SJCRH30 (cell line): ENCODE results near the gene SEC14L6. TPM values are rescaled to one million over a fixed set of nuclear protein-coding genes. Genes with fewer than 3 reads are reported as not detected.
"Not testable (repeated sequence)": the region's sequence is repeated elsewhere in the genome, so short reads cannot be mapped to it uniquely, and the experiment has no call there.

Experiments
- DNase-seq, 2 experiments: peaks; one replicate each; pipeline ENCODE4 v3.0.0-alpha.2; 2015 to 2020
- H3K27ac ChIP-seq: fragments of 250-450 bp; sonication (Bioruptor Pico); 2 replicates; pipeline ENCODE4 v1.5.1; 2020; ENCODE audit warnings: mild to moderate bottlenecking, moderate library complexity
- H3K27me3 ChIP-seq: fragments of 250-450 bp; sonication (Bioruptor Pico); 2 replicates; pipeline ENCODE4 v1.5.1; 2020; ENCODE audit warnings: mild to moderate bottlenecking, moderate library complexity
- H3K36me3 ChIP-seq: fragments of 250-450 bp; sonication (Bioruptor Pico); 2 replicates; pipeline ENCODE4 v1.5.1; 2020; ENCODE audit warnings: mild to moderate bottlenecking, moderate library complexity
- H3K4me1 ChIP-seq: fragments of 250-450 bp; sonication (Bioruptor Pico); 2 replicates; pipeline ENCODE4 v1.5.1; 2020; ENCODE audit warnings: mild to moderate bottlenecking, moderate library complexity
- H3K4me3 ChIP-seq: fragments of 250-450 bp; sonication (Bioruptor Pico); 2 replicates; pipeline ENCODE4 v1.5.1; 2020; ENCODE audit warnings: mild to moderate bottlenecking, moderate library complexity
- H3K9me3 ChIP-seq: fragments of 250-450 bp; sonication (Bioruptor Pico); replicated peaks from 2 replicates; pipeline ENCODE4 v1.5.1; 2020; ENCODE audit warnings: mild to moderate bottlenecking, moderate library complexity
- total RNA-seq: library from RNA; depleted of rRNA; stranded (reverse); fragments of >200 nt; shearing (Covaris generic); gene quantifications from 2 replicates; pipeline ENCODE4 v1.2.3, GENCODE V29; 2014

SEC14L6 gene
- total RNA-seq, 1 experiment from 2014 or later: not detected

- peaks cover 7% of the 10 kb centered on the region; the same call in 1 of the 2 replicates for H3K36me3 ChIP-seq
- no peaks in the 10 kb centered on the region for H3K9me3 ChIP-seq
- no peaks in the 10 kb centered on the region for H3K4me1 ChIP-seq
- H3K4me3 ChIP-seq: no peak overlapping the region
- peak in 1 of 2 experiments; percentile 32 for DNase-seq
- H3K27me3 ChIP-seq: no peaks in the 10 kb centered on the region
- no peak overlapping the region for H3K27ac ChIP-seq
These were observed 27.1 kb upstream of the SEC14L6 start for GRCh38 chr22:30573594-30574094.

GRCh38 chr22:30572840-30573593, 26.5 kb upstream of the SEC14L6 start:
- Histone ChIP-seq H3K4me3 (no peak overlapping the region), H3K9me3 (no peaks in the 10 kb centered on the region), H3K4me1 (no peaks in the 10 kb centered on the region), H3K27me3 (no peaks in the 10 kb centered on the region), H3K36me3 (peaks cover 7% of the 10 kb centered on the region; the same call in 1 of the 2 replicates), H3K27ac (no peak overlapping the region)
- no peak for DNase-seq

- Histone ChIP-seq H3K4me1 (no peaks in the 10 kb centered on the region), H3K27me3 (no peaks in the 10 kb centered on the region), H3K4me3 (no peak overlapping the region), H3K9me3 (no peaks in the 10 kb centered on the region), H3K36me3 (peaks cover 6% of the 10 kb centered on the region; the same call in 1 of the 2 replicates), H3K27ac (no peak overlapping the region)
- DNase-seq: no peak
These were observed 25.7 kb upstream of the SEC14L6 start for GRCh38 chr22:30572210-30572609.

GRCh38 chr22:30569674-30570202, 23.2 kb upstream of the SEC14L6 start:
- Histone ChIP-seq H3K4me3 (no peak overlapping the region), H3K27me3 (no peaks in the 10 kb centered on the region), H3K4me1 (no peaks in the 10 kb centered on the region), H3K27ac (no peak overlapping the region), H3K9me3 (no peaks in the 10 kb centered on the region), H3K36me3 (no peaks in the 10 kb centered on the region)
- DNase-seq: no peak

- Histone ChIP-seq H3K27ac (no peak overlapping the region), H3K9me3 (no peaks in the 10 kb centered on the region), H3K27me3 (no peaks in the 10 kb centered on the region), H3K36me3 (no peaks in the 10 kb centered on the region), H3K4me1 (no peaks in the 10 kb centered on the region), H3K4me3 (no peak overlapping the region)
- no peak for DNase-seq
These were observed 21.7 kb upstream of the SEC14L6 start for GRCh38 chr22:30568137-30568805.

GRCh38 chr22:30567277-30567676, 20.7 kb upstream of the SEC14L6 start:
- not testable (repeated sequence) for H3K4me1 ChIP-seq, H3K27me3 ChIP-seq, H3K9me3 ChIP-seq, H3K27ac ChIP-seq, DNase-seq, H3K36me3 ChIP-seq, H3K4me3 ChIP-seq

- H3K4me1 ChIP-seq: no peaks in the 10 kb centered on the region
- H3K9me3 ChIP-seq: no peaks in the 10 kb centered on the region
- H3K4me3 ChIP-seq: no peak overlapping the region
- no peaks in the 10 kb centered on the region for H3K36me3 ChIP-seq
- no peak overlapping the region for H3K27ac ChIP-seq
- no peaks in the 10 kb centered on the region for H3K27me3 ChIP-seq
- DNase-seq: no peak
These were observed 19.6 kb upstream of the SEC14L6 start for GRCh38 chr22:30566125-30566524.

- no peak overlapping the region for H3K4me3 ChIP-seq
- no peaks in the 10 kb centered on the region for H3K4me1 ChIP-seq
- H3K27ac ChIP-seq: no peak overlapping the region
- DNase-seq: no peak
- H3K27me3 ChIP-seq: no peaks in the 10 kb centered on the region
- H3K36me3 ChIP-seq: no peaks in the 10 kb centered on the region
- no peaks in the 10 kb centered on the region for H3K9me3 ChIP-seq
These were observed 18.8 kb upstream of the SEC14L6 start for GRCh38 chr22:30565341-30565740.

- H3K36me3 ChIP-seq: no peaks in the 10 kb centered on the region
- H3K27ac ChIP-seq: no peak overlapping the region
- no peaks in the 10 kb centered on the region for H3K27me3 ChIP-seq
- H3K4me1 ChIP-seq: no peaks in the 10 kb centered on the region
- no peak overlapping the region for H3K4me3 ChIP-seq
- H3K9me3 ChIP-seq: no peaks in the 10 kb centered on the region
- no peak for DNase-seq
These were observed 18.2 kb upstream of the SEC14L6 start for GRCh38 chr22:30564761-30565119.

GRCh38 chr22:30564045-30564760, 17.7 kb upstream of the SEC14L6 start:
- no peak overlapping the region for H3K4me3 ChIP-seq
- no peaks in the 10 kb centered on the region for H3K9me3 ChIP-seq
- no peaks in the 10 kb centered on the region for H3K27me3 ChIP-seq
- no peak overlapping the region for H3K27ac ChIP-seq
- DNase-seq: no peak
- H3K4me1 ChIP-seq: no peaks in the 10 kb centered on the region
- H3K36me3 ChIP-seq: no peaks in the 10 kb centered on the region

- no peaks in the 10 kb centered on the region for H3K27me3 ChIP-seq
- H3K4me3 ChIP-seq: no peak overlapping the region
- DNase-seq: no peak
- no peaks in the 10 kb centered on the region for H3K36me3 ChIP-seq
- H3K4me1 ChIP-seq: no peaks in the 10 kb centered on the region
- no peak overlapping the region for H3K27ac ChIP-seq
- H3K9me3 ChIP-seq: no peaks in the 10 kb centered on the region
These were observed 15.8 kb upstream of the SEC14L6 start for GRCh38 chr22:30562366-30562765.

- Histone ChIP-seq H3K27ac (no peak overlapping the region), H3K4me1 (no peaks in the 10 kb centered on the region), H3K4me3 (no peak overlapping the region), H3K36me3 (no peaks in the 10 kb centered on the region), H3K27me3 (no peaks in the 10 kb centered on the region), H3K9me3 (no peaks in the 10 kb centered on the region)
- DNase-seq: no peak
These were observed 15.1 kb upstream of the SEC14L6 start for GRCh38 chr22:30561402-30562189.

GRCh38 chr22:30560643-30561202, 14.2 kb upstream of the SEC14L6 start:
- not testable (repeated sequence) for H3K4me3 ChIP-seq, H3K27me3 ChIP-seq, DNase-seq, H3K27ac ChIP-seq, H3K4me1 ChIP-seq, H3K36me3 ChIP-seq, H3K9me3 ChIP-seq

- no peaks in the 10 kb centered on the region for H3K27me3 ChIP-seq
- no peak overlapping the region for H3K4me3 ChIP-seq
- H3K9me3 ChIP-seq: no peaks in the 10 kb centered on the region
- H3K36me3 ChIP-seq: no peaks in the 10 kb centered on the region
- DNase-seq: no peak
- no peaks in the 10 kb centered on the region for H3K4me1 ChIP-seq
- H3K27ac ChIP-seq: no peak overlapping the region
These were observed 13.3 kb upstream of the SEC14L6 start for GRCh38 chr22:30559889-30560288.
